ENCODE results near the gene ZNF384.

Gene ZNF384

GRCh38 chr12:6620885-6621274 is 68.3 kb downstream of the ZNF384 start:
- DNase-seq (ENCODE audit: low read depth in 2 of 2), result no peak

- DNase-seq (ENCODE audit: low read depth in 2 of 2), result peak in 1 of 2 experiments; percentile 52
These were observed 68.9 kb downstream of the ZNF384 start for GRCh38 chr12:6620137-6620884.

GRCh38 chr12:6618483-6619225 is 70.5 kb downstream of the ZNF384 start:
- DNase-seq (ENCODE audit: low read depth in 2 of 2), result no peak

Data from stimulated activated CD4-positive, alpha-beta T cell treated with anti-CD3 and anti-CD28 coated beads, Interleukin-12 subunit alpha, Interleukin-12 subunit beta, amount 100 ng/mL, for 24 hours (primary cell).